HEK293 (cell line): Measurements from ENCODE around the gene CITED1.

Experiments used
- CTCF ChIA-PET: fragments of 350-600 bp; formaldehyde crosslinking; extraction: SDS; loops from one replicate; lab custom pipeline; 2021; ENCODE audit warnings: antibody characterized with exemption; lab: Yijun Ruan, JAX
- POLR2A ChIA-PET: fragments of 300-600 bp; formaldehyde crosslinking; extraction: SDS; loops from one replicate; lab custom pipeline; 2020; ENCODE audit warnings: antibody characterized with exemption, inconsistent platforms; lab: Yijun Ruan, JAX
- H3K27ac ChIP-seq: fragments of 200-500 bp; sonication (Bioruptor generic); 2 replicates; pipeline ENCODE4 v1.5.1; 2014; ENCODE audit warnings: low read depth, low read length, control low read depth, inconsistent platforms; ENCODE audit errors: extremely low read depth
- H3K36me3 ChIP-seq, 2 experiments: fragments of 200-500 bp in 1 of 2; sonication (Bioruptor generic) in 1 of 2; 1 replicate in 1 of 2; 2 replicates in 1 of 2; pipeline ENCODE4 v1.5.1; 2014 to 2017; ENCODE audit warnings: inconsistent platforms in 2 of 2, low read length in 2 of 2; ENCODE audit not compliant: control insufficient read depth in 2 of 2, insufficient read depth in 1 of 2
- H3K4me1 ChIP-seq: fragments of 200-500 bp; sonication (Bioruptor generic); 2 replicates; pipeline ENCODE4 v1.5.1; 2014; ENCODE audit warnings: mild to moderate bottlenecking, low read length, inconsistent platforms; ENCODE audit not compliant: control insufficient read depth, insufficient read depth
- H3K4me3 ChIP-seq: 2 replicates; pipeline ENCODE4 v1.5.1; 2011; ENCODE audit warnings: low read depth, mild to moderate bottlenecking, control low read depth, low read length, moderate library complexity
- H3K9me3 ChIP-seq: fragments of 200-500 bp; sonication (Bioruptor generic); 2 replicates; pipeline ENCODE4 v1.5.1; 2014; ENCODE audit warnings: low read depth, low read length, inconsistent platforms; ENCODE audit not compliant: control insufficient read depth, insufficient read depth
- KLF1 ChIP-seq: fragments of 450-650 bp; formaldehyde crosslinking; IDR thresholded peaks from 2 replicates; pipeline ENCODE4 v1.5.1; 2016; ENCODE audit warnings: missing biosample characterization, missing genetic modification characterization
- KLF8 ChIP-seq: fragments of 450-650 bp; formaldehyde crosslinking; IDR thresholded peaks from 2 replicates; pipeline ENCODE4 v1.5.1; 2016; ENCODE audit warnings: missing biosample characterization, missing genetic modification characterization
- MZF1 ChIP-seq: fragments of 450-650 bp; formaldehyde crosslinking; IDR thresholded peaks from 2 replicates; pipeline ENCODE4 v1.5.1; 2017; ENCODE audit warnings: missing biosample characterization, missing genetic modification characterization, borderline replicate concordance
- PBX3 ChIP-seq: sonication (generic); formaldehyde crosslinking; IDR thresholded peaks from 2 replicates; pipeline ENCODE4 v1.8.1; 2022; ENCODE audit warnings: mild to moderate bottlenecking, moderate library complexity, missing genetic modification reagents
- REPIN1 ChIP-seq: fragments of 450-650 bp; formaldehyde crosslinking; IDR thresholded peaks from 2 replicates; pipeline ENCODE4 v1.5.1; 2017; ENCODE audit warnings: missing biosample characterization, missing genetic modification characterization, low read depth
- SCRT2 ChIP-seq: fragments of 450-650 bp; formaldehyde crosslinking; IDR thresholded peaks from 2 replicates; pipeline ENCODE4 v1.5.1; 2016; ENCODE audit warnings: missing biosample characterization, missing genetic modification characterization
- YY1 ChIP-seq: fragments of 450-650 bp; formaldehyde crosslinking; IDR thresholded peaks from 2 replicates; pipeline ENCODE4 v1.5.1; 2018; ENCODE audit warnings: missing biosample characterization, missing genetic modification characterization
- YY2 ChIP-seq: fragments of 450-650 bp; formaldehyde crosslinking; IDR thresholded peaks from 2 replicates; pipeline ENCODE4 v1.5.1; 2016; ENCODE audit warnings: missing biosample characterization, missing genetic modification characterization
- ZEB2 ChIP-seq: fragments of 450-650 bp; formaldehyde crosslinking; IDR thresholded peaks from 2 replicates; pipeline ENCODE4 v1.5.1; 2016; ENCODE audit warnings: missing biosample characterization, missing genetic modification characterization
- ZNF148 ChIP-seq: fragments of 450-650 bp; formaldehyde crosslinking; IDR thresholded peaks from 2 replicates; pipeline ENCODE4 v1.5.0; 2017; ENCODE audit warnings: missing biosample characterization, missing genetic modification characterization, borderline replicate concordance
- ZNF2 ChIP-seq: fragments of 450-650 bp; formaldehyde crosslinking; IDR thresholded peaks from 2 replicates; pipeline ENCODE4 v1.5.1; 2016; ENCODE audit warnings: missing biosample characterization, missing genetic modification characterization
- ZNF433 ChIP-seq: fragments of 450-650 bp; formaldehyde crosslinking; IDR thresholded peaks from 2 replicates; pipeline ENCODE4 v1.5.1; 2016; ENCODE audit warnings: missing biosample characterization, missing genetic modification characterization, low read depth
- ZNF501 ChIP-seq: fragments of 450-650 bp; formaldehyde crosslinking; IDR thresholded peaks from 2 replicates; pipeline ENCODE4 v1.5.1; 2016; ENCODE audit warnings: missing biosample characterization, missing genetic modification characterization
- ZNF521 ChIP-seq: fragments of 450-650 bp; formaldehyde crosslinking; IDR thresholded peaks from 2 replicates; pipeline ENCODE4 v1.5.1; 2017; ENCODE audit warnings: missing biosample characterization, mild to moderate bottlenecking, missing genetic modification characterization
- ZNF530 ChIP-seq: fragments of 450-650 bp; formaldehyde crosslinking; IDR thresholded peaks from 2 replicates; pipeline ENCODE4 v1.5.1; 2016; ENCODE audit warnings: low read depth, missing biosample characterization, missing genetic modification characterization
- ZNF544 ChIP-seq: fragments of 450-650 bp; formaldehyde crosslinking; IDR thresholded peaks from 2 replicates; pipeline ENCODE4 v1.5.0; 2017; ENCODE audit warnings: missing biosample characterization, missing genetic modification characterization
- ZNF548 ChIP-seq: fragments of 450-650 bp; formaldehyde crosslinking; IDR thresholded peaks from 2 replicates; pipeline ENCODE4 v1.5.1; 2016; ENCODE audit warnings: missing biosample characterization, missing genetic modification characterization
- ZNF560 ChIP-seq: fragments of 450-650 bp; formaldehyde crosslinking; IDR thresholded peaks from 2 replicates; pipeline ENCODE4 v1.5.1; 2017; ENCODE audit warnings: missing biosample characterization, missing genetic modification characterization, borderline replicate concordance
- ZNF600 ChIP-seq: fragments of 450-650 bp; formaldehyde crosslinking; IDR thresholded peaks from 2 replicates; pipeline ENCODE4 v1.5.1; 2016; ENCODE audit warnings: missing biosample characterization, missing genetic modification characterization
- ZNF621 ChIP-seq: fragments of 450-650 bp; formaldehyde crosslinking; IDR thresholded peaks from 2 replicates; pipeline ENCODE4 v1.5.1; 2017; ENCODE audit warnings: missing biosample characterization, missing genetic modification characterization
- ZNF701 ChIP-seq: fragments of 450-650 bp; formaldehyde crosslinking; IDR thresholded peaks from 2 replicates; pipeline ENCODE4 v1.5.1; 2016; ENCODE audit warnings: missing biosample characterization, missing genetic modification characterization
- ZNF707 ChIP-seq: fragments of 450-650 bp; formaldehyde crosslinking; IDR thresholded peaks from 2 replicates; pipeline ENCODE4 v1.5.1; 2016; ENCODE audit warnings: missing biosample characterization, missing genetic modification characterization
- ZNF776 ChIP-seq: fragments of 450-650 bp; formaldehyde crosslinking; IDR thresholded peaks from 2 replicates; pipeline ENCODE4 v1.5.0; 2017; ENCODE audit warnings: missing biosample characterization, missing genetic modification characterization, borderline replicate concordance
- ZSCAN30 ChIP-seq: fragments of 450-650 bp; IDR thresholded peaks from 2 replicates; pipeline ENCODE4 v1.5.1; 2018; ENCODE audit warnings: missing biosample characterization, mild to moderate bottlenecking, missing genetic modification characterization, moderate library complexity
- TF ChIP-seq, protein P1 (sequence below): fragments of 450-650 bp; formaldehyde crosslinking; IDR thresholded peaks from 2 replicates; pipeline ENCODE4 v1.5.1; 2016; ENCODE audit warnings: missing biosample characterization, missing genetic modification characterization

Gene CITED1

DNA sequence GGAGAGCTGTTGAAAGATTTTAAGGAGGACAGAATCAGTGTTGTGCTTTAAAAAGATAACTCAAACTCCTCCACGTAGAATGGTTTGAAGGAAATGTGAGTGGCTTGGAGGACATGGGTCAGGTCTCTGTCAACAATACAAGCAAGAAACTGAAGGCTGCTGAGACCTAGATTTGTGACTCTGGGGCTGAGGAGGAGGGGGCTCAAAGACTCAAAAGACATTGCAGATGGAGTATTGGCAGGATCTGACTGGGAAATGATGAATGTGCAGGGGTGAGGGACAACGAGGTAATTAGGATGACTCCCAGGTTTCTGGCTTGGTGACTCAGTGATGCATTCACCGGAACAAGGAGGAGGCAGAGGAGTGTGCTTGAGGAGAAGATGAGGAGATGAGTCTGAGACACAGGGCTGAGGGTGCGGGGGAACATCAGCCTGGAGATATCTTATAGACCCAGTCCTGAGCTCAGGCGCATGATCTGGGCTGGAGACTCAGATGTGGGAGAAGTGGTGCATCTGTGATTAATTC lies 25.3 kb downstream of the CITED1 start (continued):
- TF ChIP-seq MZF1 (tag by site-specific recombination) (no peak), ZNF2 (tag by site-specific recombination) (no peak), KLF1 (no peak), ZSCAN30 (tag by site-specific recombination) (no peak)

DNA sequence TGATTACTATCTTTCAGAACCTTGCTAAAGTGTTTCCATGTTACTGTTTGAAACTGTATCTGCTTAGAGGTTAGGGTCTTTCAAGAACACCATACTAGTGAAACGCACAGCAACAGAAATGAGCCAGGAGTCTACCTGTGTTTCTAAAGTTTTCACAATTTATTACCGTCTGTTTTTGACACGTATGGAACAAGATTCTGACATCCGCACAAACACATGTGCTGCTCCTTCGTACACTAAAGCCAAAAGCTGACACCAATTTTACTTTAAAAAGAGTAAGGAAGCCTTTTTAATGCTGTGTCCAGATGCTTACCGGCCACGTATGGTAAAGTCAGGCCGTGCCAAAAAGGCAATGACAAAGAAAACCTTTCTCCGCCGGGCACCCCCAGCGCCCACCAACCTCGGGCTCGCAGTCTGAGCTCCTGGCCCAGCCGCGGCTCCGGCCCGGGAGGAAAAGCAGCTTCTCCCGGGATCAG lies 29.2 kb downstream of the CITED1 start:
- Histone ChIP-seq H3K27ac (peak overlapping the region; percentile 99), H3K36me3 (peaks cover 48 to 52% of the 10 kb centered on the region in 2 experiments)

GRCh38 chrX:72274526-72274925 lies 31.2 kb downstream of the CITED1 start:
- Histone ChIP-seq H3K4me3 (no peak overlapping the region; the same call in 1 of the 2 replicates), H3K9me3 (no peaks in the 10 kb centered on the region), H3K27ac (no peak overlapping the region), H3K4me1 (peaks cover 10% of the 10 kb centered on the region), H3K36me3 (peaks cover 68 to 72% of the 10 kb centered on the region in 2 experiments)
- ChIA-PET POLR2A (interaction anchor here (1.0 to 3.6 kb wide), 2 partner anchors 11 to 36 kb away, joined by 6 to 60 read pairs; partner anchors contain the start of gene ERCC6L), CTCF (interaction anchor here (0.6 to 3.3 kb wide), 3 partner anchors 30 to 1283 kb away, joined by 3 to 44 read pairs (median 4); no protein-coding TSS in a partner anchor)
- TF ChIP-seq ZNF707 (tag by site-specific recombination) (no peak), ZNF548 (tag by site-specific recombination) (no peak), MZF1 (tag by site-specific recombination) (no peak), ZNF530 (tag by site-specific recombination) (no peak), SCRT2 (tag by site-specific recombination) (no peak), ZNF560 (no peak), KLF8 (tag by site-specific recombination) (no peak), KLF1 (no peak), YY1 (tag by site-specific recombination) (no peak), PBX3 (no peak), ZNF501 (tag by site-specific recombination) (no peak), ZNF621 (no peak), ZNF544 (tag by site-specific recombination) (no peak), ZNF148 (tag by site-specific recombination) (no peak), ZNF776 (no peak), YY2 (tag by site-specific recombination) (no peak), ZEB2 (no peak), ZNF433 (no peak), ZNF600 (no peak)
- TF ChIP-seq, protein P1, sequence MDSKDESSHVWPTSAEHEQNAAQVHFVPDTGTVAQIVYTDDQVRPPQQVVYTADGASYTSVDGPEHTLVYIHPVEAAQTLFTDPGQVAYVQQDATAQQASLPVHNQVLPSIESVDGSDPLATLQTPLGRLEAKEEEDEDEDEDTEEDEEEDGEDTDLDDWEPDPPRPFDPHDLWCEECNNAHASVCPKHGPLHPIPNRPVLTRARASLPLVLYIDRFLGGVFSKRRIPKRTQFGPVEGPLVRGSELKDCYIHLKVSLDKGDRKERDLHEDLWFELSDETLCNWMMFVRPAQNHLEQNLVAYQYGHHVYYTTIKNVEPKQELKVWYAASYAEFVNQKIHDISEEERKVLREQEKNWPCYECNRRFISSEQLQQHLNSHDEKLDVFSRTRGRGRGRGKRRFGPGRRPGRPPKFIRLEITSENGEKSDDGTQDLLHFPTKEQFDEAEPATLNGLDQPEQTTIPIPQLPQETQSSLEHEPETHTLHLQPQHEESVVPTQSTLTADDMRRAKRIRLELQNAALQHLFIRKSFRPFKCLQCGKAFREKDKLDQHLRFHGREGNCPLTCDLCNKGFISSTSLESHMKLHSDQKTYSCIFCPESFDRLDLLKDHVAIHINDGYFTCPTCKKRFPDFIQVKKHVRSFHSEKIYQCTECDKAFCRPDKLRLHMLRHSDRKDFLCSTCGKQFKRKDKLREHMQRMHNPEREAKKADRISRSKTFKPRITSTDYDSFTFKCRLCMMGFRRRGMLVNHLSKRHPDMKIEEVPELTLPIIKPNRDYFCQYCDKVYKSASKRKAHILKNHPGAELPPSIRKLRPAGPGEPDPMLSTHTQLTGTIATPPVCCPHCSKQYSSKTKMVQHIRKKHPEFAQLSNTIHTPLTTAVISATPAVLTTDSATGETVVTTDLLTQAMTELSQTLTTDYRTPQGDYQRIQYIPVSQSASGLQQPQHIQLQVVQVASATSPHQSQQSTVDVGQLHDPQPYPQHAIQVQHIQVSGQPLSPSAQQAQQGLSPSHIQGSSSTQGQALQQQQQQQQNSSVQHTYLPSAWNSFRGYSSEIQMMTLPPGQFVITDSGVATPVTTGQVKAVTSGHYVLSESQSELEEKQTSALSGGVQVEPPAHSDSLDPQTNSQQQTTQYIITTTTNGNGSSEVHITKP (tag by site-specific recombination), result no peak

More for the DNA sequence above, 29.2 kb downstream of the CITED1 start:
- POLR2A ChIA-PET, result interaction anchor here (0.7 to 3.6 kb wide), 47 partner anchors 9 to 1576 kb away, joined by 3 to 100 read pairs (median 5); partner anchors contain the start of genes CITED1, ERCC6L, HDAC8 and PIN4
- Histone ChIP-seq H3K4me3 (peak overlapping the region; percentile 82), H3K9me3 (no peaks in the 10 kb centered on the region), H3K4me1 (peaks cover 10% of the 10 kb centered on the region)
- TF ChIP-seq REPIN1 (tag by site-specific recombination) (no peak), ZNF701 (tag by site-specific recombination) (0 out of 2 replicates have a peak, but pooled peaks have one; percentile 14), ZNF521 (tag by site-specific recombination) (no peak)
- CTCF ChIA-PET, result interaction anchor here (0.8 to 6.0 kb wide), 25 partner anchors 7 to 1923 kb away, joined by 3 to 54 read pairs (median 5); no protein-coding TSS in a partner anchor
